HG03097 (cell line): ENCODE results near the gene UBE4B.
"Not testable (repeated sequence)": the region's sequence is repeated elsewhere in the genome, so short reads cannot be mapped to it uniquely, and the experiment has no call there.

Experiments
- ATAC-seq: cut with Tn5 transposase; IDR thresholded peaks from one replicate; pipeline ENCODE4 v1.9.1; 2021; ENCODE audit not compliant: unreplicated experiment, low FRiP score

UBE4B gene

GRCh38 chr1:10205206-10205605 lies 172.4 kb downstream of the UBE4B start:
- ATAC-seq, result not testable (repeated sequence)

GRCh38 chr1:10207810-10208209 lies 175.1 kb downstream of the UBE4B start:
- no peak for ATAC-seq

- no peak for ATAC-seq
Observed at GRCh38 chr1:10208537-10208936, 175.8 kb downstream of the UBE4B start.

- ATAC-seq, result no peak
Observed at GRCh38 chr1:10209590-10209904, 176.8 kb downstream of the UBE4B start.

GRCh38 chr1:10209905-10210810 lies 177.4 kb downstream of the UBE4B start, which contains the start of gene KIF1B:
KIF1B (plus strand) TSS chr1:10210570; CDS start chr1:10232329, 21,759 bp downstream.
- ATAC-seq, result peak; percentile 96

GRCh38 chr1:10210841-10211804 lies 178.4 kb downstream of the UBE4B start:
- peak; percentile 34 for ATAC-seq

- no peak for ATAC-seq
Observed at GRCh38 chr1:10211805-10212410, 179.2 kb downstream of the UBE4B start.

GRCh38 chr1:10212476-10212875 lies 179.7 kb downstream of the UBE4B start:
- no peak for ATAC-seq

- ATAC-seq, result no peak
Observed at GRCh38 chr1:10213186-10213705, 180.5 kb downstream of the UBE4B start.

GRCh38 chr1:10216090-10216749 lies 183.5 kb downstream of the UBE4B start:
- no peak for ATAC-seq

- no peak for ATAC-seq
Observed at GRCh38 chr1:10217748-10218441, 185.1 kb downstream of the UBE4B start.

GRCh38 chr1:10220200-10220599 lies 187.4 kb downstream of the UBE4B start:
- ATAC-seq, result no peak

- ATAC-seq, result not testable (repeated sequence)
Observed at GRCh38 chr1:10220657-10221056, 187.9 kb downstream of the UBE4B start.

GRCh38 chr1:10225573-10225972 lies 192.8 kb downstream of the UBE4B start:
- ATAC-seq, result no peak

GRCh38 chr1:10228528-10228927 lies 195.8 kb downstream of the UBE4B start:
- ATAC-seq, result no peak

- ATAC-seq, result no peak
Observed at GRCh38 chr1:10229903-10230302, 197.1 kb downstream of the UBE4B start.
